ENCODE data around the gene SDSL. TPM values are rescaled to one million over a fixed set of nuclear protein-coding genes. Genes with fewer than 3 reads are reported as not detected.

Gene SDSL
- total and polyA plus RNA-seq, 2 of the 13 experiments (the other 11 are each of a cell fraction or from before 2014, with no cell fraction given): 1.2 to 1.7 TPM

- TF ChIP-seq REPIN1 (CRISPR knock-in tag; IDR thresholded peaks at IDR 0.05; ENCODE audit: borderline replicate concordance, low read depth): no peak
- no peak for TF ChIP-seq HOMEZ (CRISPR knock-in tag; IDR thresholded peaks at IDR 0.05; ENCODE audit: low read depth)
- TF ChIP-seq RFXANK (CRISPR knock-in tag; IDR thresholded peaks at IDR 0.05): no peak
- no peak for TF ChIP-seq ZMYM3 (CRISPR knock-in tag; IDR thresholded peaks at IDR 0.05)
- no peak for TF ChIP-seq SAP130 (CRISPR knock-in tag; IDR thresholded peaks at IDR 0.05; ENCODE audit: low read depth)
- no peak for TF ChIP-seq MYC (CRISPR knock-in tag; IDR thresholded peaks at IDR 0.05; ENCODE audit: borderline replicate concordance)
- TF ChIP-seq ERF (CRISPR knock-in tag; IDR thresholded peaks at IDR 0.05): peak; percentile 69; the same call in 1 of the 2 replicates
- no peak for TF ChIP-seq ZKSCAN1 (IDR thresholded peaks at IDR 0.05; ENCODE audit: low read length)
- TF ChIP-seq GPBP1L1 (CRISPR knock-in tag; IDR thresholded peaks at IDR 0.05): no peak
- TF ChIP-seq ZNF607 (CRISPR knock-in tag; IDR thresholded peaks at IDR 0.05; ENCODE audit: borderline replicate concordance): no peak; the same call in 1 of the 2 replicates
- peak; percentile 90 for TF ChIP-seq TSC22D2 (CRISPR knock-in tag; IDR thresholded peaks at IDR 0.05; ENCODE audit: borderline replicate concordance)
- TF ChIP-seq ZNF746 (CRISPR knock-in tag; IDR thresholded peaks at IDR 0.05): no peak
- peak; percentile 69; the same call in 1 of the 2 replicates for TF ChIP-seq E2F2 (CRISPR knock-in tag; IDR thresholded peaks at IDR 0.05; ENCODE audit: borderline replicate concordance)
- TF ChIP-seq EEA1 (CRISPR knock-in tag; IDR thresholded peaks at IDR 0.05; ENCODE audit: borderline replicate concordance): no peak
- no peak for TF ChIP-seq MNT (IDR thresholded peaks at IDR 0.05)
- no peak for TF ChIP-seq ZNF550 (CRISPR knock-in tag; IDR thresholded peaks at IDR 0.05; ENCODE audit: borderline replicate concordance)
- no peak for TF ChIP-seq ELF1 (CRISPR knock-in tag; IDR thresholded peaks at IDR 0.05)
- TF ChIP-seq RBM39 (IDR thresholded peaks at IDR 0.05; ENCODE audit: low read depth, low read length, poor library complexity, severe bottlenecking): no peak
- TF ChIP-seq MAFG (CRISPR knock-in tag; IDR thresholded peaks at IDR 0.05): no peak
- no peak for TF ChIP-seq TFDP1 (CRISPR knock-in tag; IDR thresholded peaks at IDR 0.05; ENCODE audit: borderline replicate concordance)
- no peak for TF ChIP-seq ZNF513 (CRISPR knock-in tag; conservative IDR thresholded peaks at IDR 0.05)
- TF ChIP-seq ATAD3A (CRISPR knock-in tag; IDR thresholded peaks at IDR 0.05): no peak
These were observed 57.6 kb downstream of the SDSL start (continued) for GRCh38 chr12:113479590-113480335.
